ENCODE results near the gene OTC. TPM values are rescaled to one million over a fixed set of nuclear protein-coding genes. Genes with fewer than 3 reads are reported as not detected.

The OTC gene
- total RNA-seq, 1 experiment from 2014 or later: not detected

- Histone ChIP-seq H4K20me1 (ENCODE audit: insufficient read depth) (no peaks in the 10 kb centered on the region), H3K4me2 (no peak overlapping the region), H3K27ac (no peak overlapping the region), H2AFZ (no peak overlapping the region), H3F3A (ENCODE audit: insufficient read depth, low read depth) (no peaks in the 10 kb centered on the region), H3K9me2 (ENCODE audit: insufficient read depth) (no peaks in the 10 kb centered on the region), H3K4me1 (replicated peaks; ENCODE audit: insufficient read depth) (no peaks in the 10 kb centered on the region), H3K9me3 (ENCODE audit: insufficient read depth, low read depth) (no peaks in the 10 kb centered on the region), H3K4me3 (no peak overlapping the region), H3K27me3 (ENCODE audit: insufficient read depth, low read depth) (no peaks in the 10 kb centered on the region), H3K36me3 (ENCODE audit: low read depth) (no peaks in the 10 kb centered on the region), H3K79me2 (ENCODE audit: low read depth) (no peaks in the 10 kb centered on the region)
- ChIA-PET POLR2A (ENCODE audit: unreplicated experiment) (no interaction called here), CTCF (no interaction called here)
- intact Hi-C loops (cut with micrococcal nuclease; ENCODE audit: unreplicated experiment): no loop called here
- no peak for DNase-seq
- no peak for TF ChIP-seq EZH2 (IDR thresholded peaks at IDR 0.05; ENCODE audit: low read depth)
- TF ChIP-seq CTCF (conservative IDR thresholded peaks at IDR 0.05): no peak
- no TSS peak for BruUV-seq (replicated peaks)
Measured at GRCh38 chrX:38332505-38332904, 19.9 kb upstream of the OTC start.

GRCh38 chrX:38335382-38335781 is 17.0 kb upstream of the OTC start:
- TF ChIP-seq EZH2 (IDR thresholded peaks at IDR 0.05; ENCODE audit: low read depth) (no peak), CTCF (conservative IDR thresholded peaks at IDR 0.05) (no peak)
- Histone ChIP-seq H3K36me3 (ENCODE audit: low read depth) (no peaks in the 10 kb centered on the region), H3K4me3 (no peak overlapping the region), H3K4me2 (no peak overlapping the region), H4K20me1 (ENCODE audit: insufficient read depth) (no peaks in the 10 kb centered on the region), H2AFZ (no peak overlapping the region), H3K27ac (no peak overlapping the region), H3K4me1 (replicated peaks; ENCODE audit: insufficient read depth) (no peaks in the 10 kb centered on the region), H3K79me2 (ENCODE audit: low read depth) (no peaks in the 10 kb centered on the region), H3K9me3 (ENCODE audit: insufficient read depth, low read depth) (no peaks in the 10 kb centered on the region), H3F3A (ENCODE audit: insufficient read depth, low read depth) (no peaks in the 10 kb centered on the region), H3K27me3 (ENCODE audit: insufficient read depth, low read depth) (no peaks in the 10 kb centered on the region), H3K9me2 (ENCODE audit: insufficient read depth) (no peaks in the 10 kb centered on the region)
- POLR2A ChIA-PET (ENCODE audit: unreplicated experiment): no interaction called here
- CTCF ChIA-PET: no interaction called here
- no TSS peak for BruUV-seq (replicated peaks)
- intact Hi-C loops (cut with micrococcal nuclease; ENCODE audit: unreplicated experiment): no loop called here
- no peak for DNase-seq

- Histone ChIP-seq H4K20me1 (ENCODE audit: insufficient read depth) (no peaks in the 10 kb centered on the region), H3K9me3 (ENCODE audit: insufficient read depth, low read depth) (no peaks in the 10 kb centered on the region), H2AFZ (no peak overlapping the region), H3K4me1 (replicated peaks; ENCODE audit: insufficient read depth) (no peaks in the 10 kb centered on the region), H3K27me3 (ENCODE audit: insufficient read depth, low read depth) (no peaks in the 10 kb centered on the region), H3K4me2 (no peak overlapping the region), H3K27ac (no peak overlapping the region), H3F3A (ENCODE audit: insufficient read depth, low read depth) (no peaks in the 10 kb centered on the region), H3K4me3 (no peak overlapping the region), H3K79me2 (ENCODE audit: low read depth) (no peaks in the 10 kb centered on the region), H3K36me3 (ENCODE audit: low read depth) (no peaks in the 10 kb centered on the region), H3K9me2 (ENCODE audit: insufficient read depth) (no peaks in the 10 kb centered on the region)
- DNase-seq: no peak
- CTCF ChIA-PET: no interaction called here
- POLR2A ChIA-PET (ENCODE audit: unreplicated experiment): no interaction called here
- TF ChIP-seq EZH2 (IDR thresholded peaks at IDR 0.05; ENCODE audit: low read depth): no peak
- no peak for TF ChIP-seq CTCF (conservative IDR thresholded peaks at IDR 0.05)
- no TSS peak for BruUV-seq (replicated peaks)
- intact Hi-C loops (cut with micrococcal nuclease; ENCODE audit: unreplicated experiment): no loop called here
Measured at GRCh38 chrX:38336538-38337240, 15.7 kb upstream of the OTC start.
